MM.1S (cell line): ENCODE measurements around the gene ULK2.
"Not testable (repeated sequence)": the region's sequence is repeated elsewhere in the genome, so short reads cannot be mapped to it uniquely, and the experiment has no call there.

Source experiments
- DNase-seq: peaks from one replicate; pipeline ENCODE4 v3.0.0-alpha.2; 2015
- H2AFZ ChIP-seq: fragments of 300-600 bp; sonication (generic); 2 replicates; pipeline ENCODE4 v1.6.0; 2016; ENCODE audit warnings: antibody characterized with exemption, low read length
- H3F3A ChIP-seq: fragments of 300-600 bp; sonication (generic); 2 replicates; pipeline ENCODE4 v1.6.1; 2016; ENCODE audit warnings: mild to moderate bottlenecking, antibody characterized with exemption, low read length, moderate library complexity, mixed read lengths; ENCODE audit not compliant: insufficient read depth
- H3K27ac ChIP-seq: fragments of 300-600 bp; sonication (generic); 2 replicates; pipeline ENCODE4 v1.5.1; 2016; ENCODE audit warnings: mild to moderate bottlenecking, low read length
- H3K27me3 ChIP-seq: fragments of 300-600 bp; sonication (generic); replicated peaks from 2 replicates; pipeline ENCODE4 v1.6.0; 2016; ENCODE audit warnings: low read length; ENCODE audit not compliant: insufficient read depth
- H3K36me3 ChIP-seq: fragments of 300-600 bp; sonication (generic); replicated peaks from 2 replicates; pipeline ENCODE4 v1.6.1; 2016; ENCODE audit warnings: mild to moderate bottlenecking, low read length, mixed read lengths; ENCODE audit not compliant: insufficient read depth
- H3K4me1 ChIP-seq: fragments of 300-600 bp; sonication (generic); 2 replicates; pipeline ENCODE4 v1.6.1; 2016; ENCODE audit warnings: low read length, mixed read lengths
- H3K4me2 ChIP-seq: fragments of 300-600 bp; sonication (generic); 2 replicates; pipeline ENCODE4 v1.6.0; 2016; ENCODE audit warnings: low read depth, low read length
- H3K4me3 ChIP-seq: fragments of 300-600 bp; sonication (generic); 2 replicates; pipeline ENCODE4 v1.5.1; 2016; ENCODE audit warnings: low read length, mixed read lengths
- H3K79me2 ChIP-seq: fragments of 300-600 bp; sonication (generic); 2 replicates; pipeline ENCODE4 v1.6.1; 2016; ENCODE audit warnings: mixed run types, low read length, mixed read lengths
- H3K9ac ChIP-seq: fragments of 300-600 bp; sonication (generic); 2 replicates; pipeline ENCODE4 v1.6.1; 2016; ENCODE audit warnings: low read length, mixed read lengths
- H3K9me2 ChIP-seq: fragments of 300-600 bp; sonication (generic); replicated peaks from 2 replicates; pipeline ENCODE4 v1.6.1; 2016; ENCODE audit warnings: mild to moderate bottlenecking, low read length, mixed read lengths; ENCODE audit not compliant: insufficient read depth
- H3K9me3 ChIP-seq: fragments of 300-600 bp; sonication (generic); replicated peaks from 2 replicates; pipeline ENCODE4 v1.6.1; 2016; ENCODE audit warnings: mild to moderate bottlenecking, low read length, mixed read lengths; ENCODE audit not compliant: insufficient read depth
- H4K20me1 ChIP-seq: fragments of 300-600 bp; sonication (generic); 2 replicates; pipeline ENCODE4 v1.6.1; 2016; ENCODE audit warnings: mild to moderate bottlenecking, low read length, moderate library complexity, mixed read lengths; ENCODE audit not compliant: insufficient read depth
- EZH2 ChIP-seq: fragments of 300-600 bp; sonication (generic); optimal IDR thresholded peaks from 2 replicates; pipeline ENCODE3; 2017; ENCODE audit warnings: low read depth, mild to moderate bottlenecking, antibody characterized with exemption, low read length, mixed read lengths
- EZH2phosphoT487 ChIP-seq: fragments of 300-600 bp; sonication (generic); IDR thresholded peaks from 2 replicates; pipeline ENCODE4 v1.6.1; 2018; ENCODE audit warnings: antibody characterized with exemption, low read length
- TF ChIP-seq, protein P1 (sequence below): fragments of 300-600 bp; sonication (generic); IDR thresholded peaks from 2 replicates; pipeline ENCODE4 v1.5.1; 2016; ENCODE audit warnings: antibody characterized with exemption, low read length, mixed read lengths

ULK2 gene

DNA sequence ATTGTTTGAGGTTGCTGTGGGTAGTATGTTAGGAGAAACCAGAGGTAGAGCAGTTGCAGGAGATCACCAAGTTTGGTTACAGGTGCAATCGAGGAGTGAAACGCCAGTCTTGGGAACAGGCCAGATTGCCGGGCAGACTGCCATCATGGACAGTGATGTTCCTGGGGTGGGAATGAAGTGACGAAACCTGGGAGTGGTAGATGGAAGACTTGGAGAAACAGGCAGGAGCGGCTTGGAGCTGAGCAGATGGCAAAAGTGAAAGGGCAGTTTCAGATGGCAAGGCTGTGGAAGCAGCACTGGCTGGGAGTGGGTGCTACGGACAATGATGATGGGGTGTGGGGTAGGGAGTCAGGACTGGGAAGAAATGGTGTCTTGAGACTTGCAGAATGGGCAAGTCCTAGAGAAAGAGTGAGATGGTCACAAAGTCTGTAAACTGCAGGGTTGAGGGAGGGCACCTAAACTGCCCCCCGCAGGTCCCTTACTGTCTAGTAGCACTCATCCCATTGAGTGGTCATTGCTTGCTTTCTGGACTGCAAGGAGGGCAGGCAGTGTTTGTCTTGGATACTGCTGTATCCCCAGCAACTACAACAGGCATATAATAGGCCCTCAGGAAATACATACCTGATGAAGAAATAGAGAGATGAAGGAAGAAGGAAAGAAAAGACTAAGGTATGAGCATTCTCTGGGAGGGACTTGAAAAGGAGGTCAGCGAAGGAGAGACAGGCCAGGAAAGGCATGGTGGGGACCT lies 29.5 kb upstream of the ULK2 start:
- Histone ChIP-seq H3K27me3 (no peaks in the 10 kb centered on the region), H3K27ac (no peak overlapping the region), H3K36me3 (no peaks in the 10 kb centered on the region), H3K9ac (no peak overlapping the region), H3K9me2 (no peaks in the 10 kb centered on the region), H3K4me2 (no peak overlapping the region), H3F3A (no peaks in the 10 kb centered on the region), H3K4me3 (no peak overlapping the region), H3K4me1 (no peaks in the 10 kb centered on the region), H3K79me2 (no peaks in the 10 kb centered on the region), H4K20me1 (no peaks in the 10 kb centered on the region), H2AFZ (no peak overlapping the region), H3K9me3 (no peaks in the 10 kb centered on the region)
- DNase-seq: no peak
- TF ChIP-seq EZH2 (no peak), EZH2phosphoT487 (no peak)
- TF ChIP-seq, protein P1, sequence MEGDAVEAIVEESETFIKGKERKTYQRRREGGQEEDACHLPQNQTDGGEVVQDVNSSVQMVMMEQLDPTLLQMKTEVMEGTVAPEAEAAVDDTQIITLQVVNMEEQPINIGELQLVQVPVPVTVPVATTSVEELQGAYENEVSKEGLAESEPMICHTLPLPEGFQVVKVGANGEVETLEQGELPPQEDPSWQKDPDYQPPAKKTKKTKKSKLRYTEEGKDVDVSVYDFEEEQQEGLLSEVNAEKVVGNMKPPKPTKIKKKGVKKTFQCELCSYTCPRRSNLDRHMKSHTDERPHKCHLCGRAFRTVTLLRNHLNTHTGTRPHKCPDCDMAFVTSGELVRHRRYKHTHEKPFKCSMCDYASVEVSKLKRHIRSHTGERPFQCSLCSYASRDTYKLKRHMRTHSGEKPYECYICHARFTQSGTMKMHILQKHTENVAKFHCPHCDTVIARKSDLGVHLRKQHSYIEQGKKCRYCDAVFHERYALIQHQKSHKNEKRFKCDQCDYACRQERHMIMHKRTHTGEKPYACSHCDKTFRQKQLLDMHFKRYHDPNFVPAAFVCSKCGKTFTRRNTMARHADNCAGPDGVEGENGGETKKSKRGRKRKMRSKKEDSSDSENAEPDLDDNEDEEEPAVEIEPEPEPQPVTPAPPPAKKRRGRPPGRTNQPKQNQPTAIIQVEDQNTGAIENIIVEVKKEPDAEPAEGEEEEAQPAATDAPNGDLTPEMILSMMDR: no peak

DNA sequence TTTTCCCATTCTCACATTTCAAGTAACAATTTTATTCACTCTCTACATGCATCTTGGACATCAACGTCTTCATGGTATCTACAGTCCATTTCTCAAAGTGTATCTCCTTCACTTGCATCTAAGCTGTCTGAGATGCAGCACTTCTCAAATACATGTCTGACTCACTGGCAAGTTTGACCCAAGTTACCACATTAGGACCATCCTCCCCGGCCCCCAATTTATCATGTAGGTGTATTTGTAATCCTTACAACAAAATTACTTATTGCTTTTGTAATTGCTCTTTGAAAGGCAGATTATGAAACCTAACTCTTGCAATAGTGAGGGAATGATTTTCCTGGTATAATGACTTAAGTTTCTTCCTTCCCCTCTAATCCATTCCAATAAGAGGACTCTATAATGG lies 28.9 kb upstream of the ULK2 start:
- H3K27me3 ChIP-seq: no peaks in the 10 kb centered on the region
- H3K4me1 ChIP-seq: no peaks in the 10 kb centered on the region
- no peaks in the 10 kb centered on the region for H4K20me1 ChIP-seq
- H3K9me3 ChIP-seq: no peaks in the 10 kb centered on the region
- H3K4me2 ChIP-seq: no peak overlapping the region
- H3K79me2 ChIP-seq: no peaks in the 10 kb centered on the region
- no peaks in the 10 kb centered on the region for H3F3A ChIP-seq
- no peaks in the 10 kb centered on the region for H3K36me3 ChIP-seq
- no peak overlapping the region for H3K4me3 ChIP-seq
- H3K27ac ChIP-seq: no peak overlapping the region
- DNase-seq: no peak
- no peak overlapping the region for H2AFZ ChIP-seq
- TF ChIP-seq EZH2phosphoT487: no peak
- TF ChIP-seq EZH2: no peak
- TF ChIP-seq, protein P1: no peak
- no peaks in the 10 kb centered on the region for H3K9me2 ChIP-seq
- H3K9ac ChIP-seq: no peak overlapping the region

- not testable (repeated sequence) for H3K79me2 ChIP-seq, DNase-seq, H3K27me3 ChIP-seq
Observed at GRCh38 chr17:19890554-19890953, 22.8 kb upstream of the ULK2 start.

GRCh38 chr17:19890001-19890400 lies 22.3 kb upstream of the ULK2 start:
- not testable (repeated sequence) for H2AFZ ChIP-seq, H3K9me3 ChIP-seq, H3K9ac ChIP-seq

More at GRCh38 chr17:19890554-19890953, 22.8 kb upstream of the ULK2 start:
- not testable (repeated sequence) for H3K4me1 ChIP-seq, H3K27ac ChIP-seq, H3K9me2 ChIP-seq, H3K4me2 ChIP-seq, H3K4me3 ChIP-seq, H3K36me3 ChIP-seq, H4K20me1 ChIP-seq, H3K9me3 ChIP-seq, H3F3A ChIP-seq, H2AFZ ChIP-seq, H3K9ac ChIP-seq

More at GRCh38 chr17:19890001-19890400, 22.3 kb upstream of the ULK2 start:
- not testable (repeated sequence) for H3K79me2 ChIP-seq, H3K4me1 ChIP-seq, H3F3A ChIP-seq, H3K27ac ChIP-seq, H4K20me1 ChIP-seq, H3K4me2 ChIP-seq, H3K36me3 ChIP-seq, H3K27me3 ChIP-seq, H3K9me2 ChIP-seq, DNase-seq, H3K4me3 ChIP-seq
